C4-2B (cell line): ENCODE results near the gene IFITM5.

Experiments used
- H3K27ac ChIP-seq: fragments of 450-650 bp; 2 replicates; pipeline ENCODE4 v1.5.1; 2017
- ZFX ChIP-seq: fragments of 450-650 bp; IDR thresholded peaks from 2 replicates; pipeline ENCODE4 v1.6.1; 2017
- TF ChIP-seq, protein P1 (sequence below): fragments of 450-650 bp; conservative IDR thresholded peaks from 2 replicates; pipeline ENCODE4 v1.5.1; 2017; ENCODE audit warnings: mild to moderate bottlenecking

IFITM5 gene

DNA sequence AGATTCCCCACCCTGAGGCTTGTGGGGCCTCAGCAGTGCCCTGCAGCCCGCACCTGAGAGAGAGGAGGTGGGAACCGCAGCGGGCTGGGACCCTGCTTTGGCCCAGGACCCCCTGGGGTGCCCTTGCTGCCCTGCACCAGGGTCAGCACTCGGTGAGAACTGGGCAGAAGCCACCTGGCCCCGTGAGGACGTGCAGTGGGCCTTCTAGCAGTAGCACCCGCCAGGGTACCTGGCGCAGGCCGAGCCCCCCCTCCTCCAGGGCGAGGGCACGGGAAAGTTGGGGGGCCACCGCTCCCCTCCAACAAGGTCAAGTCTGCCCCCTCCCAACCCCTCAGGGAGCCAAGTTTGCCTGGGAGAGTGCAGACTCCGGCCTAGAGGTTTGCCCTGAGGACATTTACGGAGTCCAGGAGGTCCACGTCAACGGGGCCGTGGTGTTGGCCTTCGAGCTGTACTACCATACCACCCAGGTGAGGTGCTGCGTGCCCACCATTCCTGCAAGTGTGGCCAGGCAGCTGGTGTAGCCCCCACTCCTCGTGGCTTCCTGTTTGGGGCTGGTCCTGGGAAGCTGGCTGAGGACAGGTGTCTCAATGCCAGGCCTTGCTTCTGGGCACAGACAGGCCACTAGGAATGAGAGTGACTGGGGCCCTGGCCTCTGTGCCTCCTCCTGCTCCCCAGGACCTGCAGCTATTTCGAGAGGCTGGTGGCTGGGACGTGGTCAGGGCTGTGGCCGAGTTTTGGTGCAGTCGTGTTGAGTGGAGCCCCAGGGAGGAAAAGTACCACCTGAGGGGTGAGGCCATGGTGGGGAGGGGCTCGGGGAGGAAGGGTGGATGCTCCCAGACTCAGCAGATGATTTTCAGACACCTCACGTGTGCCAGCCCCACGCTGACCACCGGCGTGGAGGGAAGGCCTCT is 6.9 kb downstream of the IFITM5 start:
- H3K27ac ChIP-seq, result no peak overlapping the region
- TF ChIP-seq, protein P1, sequence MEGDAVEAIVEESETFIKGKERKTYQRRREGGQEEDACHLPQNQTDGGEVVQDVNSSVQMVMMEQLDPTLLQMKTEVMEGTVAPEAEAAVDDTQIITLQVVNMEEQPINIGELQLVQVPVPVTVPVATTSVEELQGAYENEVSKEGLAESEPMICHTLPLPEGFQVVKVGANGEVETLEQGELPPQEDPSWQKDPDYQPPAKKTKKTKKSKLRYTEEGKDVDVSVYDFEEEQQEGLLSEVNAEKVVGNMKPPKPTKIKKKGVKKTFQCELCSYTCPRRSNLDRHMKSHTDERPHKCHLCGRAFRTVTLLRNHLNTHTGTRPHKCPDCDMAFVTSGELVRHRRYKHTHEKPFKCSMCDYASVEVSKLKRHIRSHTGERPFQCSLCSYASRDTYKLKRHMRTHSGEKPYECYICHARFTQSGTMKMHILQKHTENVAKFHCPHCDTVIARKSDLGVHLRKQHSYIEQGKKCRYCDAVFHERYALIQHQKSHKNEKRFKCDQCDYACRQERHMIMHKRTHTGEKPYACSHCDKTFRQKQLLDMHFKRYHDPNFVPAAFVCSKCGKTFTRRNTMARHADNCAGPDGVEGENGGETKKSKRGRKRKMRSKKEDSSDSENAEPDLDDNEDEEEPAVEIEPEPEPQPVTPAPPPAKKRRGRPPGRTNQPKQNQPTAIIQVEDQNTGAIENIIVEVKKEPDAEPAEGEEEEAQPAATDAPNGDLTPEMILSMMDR, result no peak
- no peak for TF ChIP-seq ZFX

DNA sequence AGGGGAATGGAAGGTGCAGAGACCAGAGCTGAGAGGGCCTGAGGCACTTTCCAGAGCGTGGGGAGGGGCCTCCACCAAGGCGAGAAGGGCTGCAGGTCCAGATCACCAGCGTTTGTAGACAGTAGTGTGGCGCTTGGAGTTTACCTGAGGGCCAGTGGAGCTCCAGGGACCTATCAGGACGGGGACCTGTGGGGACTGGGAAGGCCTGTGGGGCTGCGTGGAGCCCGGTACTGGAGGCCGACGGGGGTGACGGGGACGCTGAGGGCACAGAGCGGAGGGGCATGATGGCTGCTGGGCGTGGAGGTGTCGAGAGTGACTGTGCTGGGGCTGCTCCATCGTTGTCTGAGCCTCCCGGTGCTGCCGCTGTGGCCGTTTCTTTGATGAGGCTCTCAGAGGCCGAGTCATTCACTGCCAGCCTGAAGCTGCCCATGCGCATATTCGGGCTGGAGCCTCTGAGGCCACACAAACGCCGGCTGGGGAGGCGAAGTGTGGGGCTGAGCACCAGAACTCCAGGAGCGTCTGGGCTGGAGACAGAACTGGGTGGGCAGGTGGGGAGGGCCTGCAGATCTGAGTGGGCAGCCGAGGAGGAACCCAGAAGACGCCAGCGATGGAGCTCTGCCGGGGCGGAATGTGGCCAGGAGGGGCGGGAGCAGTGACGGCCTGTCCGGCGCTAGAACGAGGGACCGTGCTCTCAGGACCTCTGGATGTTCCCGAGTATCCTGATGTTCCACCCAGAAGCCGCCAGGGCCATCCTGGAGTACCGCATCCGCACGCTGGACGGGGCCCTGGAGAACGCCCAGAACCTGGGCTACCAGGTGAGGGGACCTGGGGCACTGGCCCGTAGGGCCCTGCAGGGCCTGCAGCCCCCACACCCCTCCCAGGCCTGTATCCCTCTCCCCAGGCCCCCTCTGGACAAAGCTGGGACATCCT is 7.8 kb downstream of the IFITM5 start:
- no peak overlapping the region for H3K27ac ChIP-seq

DNA sequence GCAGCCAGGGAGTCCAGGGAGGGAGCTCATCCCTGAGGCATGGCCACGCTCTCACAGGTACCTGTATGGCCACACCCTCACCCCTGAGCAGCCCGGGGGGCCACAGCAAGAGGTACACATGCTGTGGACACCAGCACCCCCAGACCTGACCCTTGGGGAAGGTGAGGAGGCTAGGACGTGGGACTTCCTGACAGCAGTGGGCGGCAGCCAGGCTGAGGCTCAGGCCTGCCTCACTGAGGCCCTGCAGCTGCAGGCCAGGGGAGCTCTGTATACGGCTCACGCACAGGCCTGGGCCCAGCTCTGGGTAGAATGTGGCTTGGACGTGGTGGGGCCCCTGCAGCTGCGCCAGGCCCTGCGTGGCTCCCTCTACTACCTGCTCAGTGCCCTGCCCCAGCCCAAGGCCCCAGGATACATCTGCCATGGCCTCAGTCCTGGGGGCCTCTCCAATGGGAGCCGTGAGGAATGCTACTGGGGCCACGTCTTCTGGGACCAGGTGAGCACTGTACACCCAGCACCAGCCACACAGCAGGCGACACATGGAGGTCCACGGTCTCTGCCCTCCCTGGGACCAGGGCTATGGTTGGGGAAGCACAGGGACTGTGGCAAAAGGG is 8.6 kb downstream of the IFITM5 start:
- no peak overlapping the region for H3K27ac ChIP-seq
- TF ChIP-seq, protein P1, result no peak
- no peak for TF ChIP-seq ZFX

More for the DNA sequence above, 7.8 kb downstream of the IFITM5 start:
- TF ChIP-seq ZFX, result no peak
- TF ChIP-seq, protein P1, result no peak

DNA sequence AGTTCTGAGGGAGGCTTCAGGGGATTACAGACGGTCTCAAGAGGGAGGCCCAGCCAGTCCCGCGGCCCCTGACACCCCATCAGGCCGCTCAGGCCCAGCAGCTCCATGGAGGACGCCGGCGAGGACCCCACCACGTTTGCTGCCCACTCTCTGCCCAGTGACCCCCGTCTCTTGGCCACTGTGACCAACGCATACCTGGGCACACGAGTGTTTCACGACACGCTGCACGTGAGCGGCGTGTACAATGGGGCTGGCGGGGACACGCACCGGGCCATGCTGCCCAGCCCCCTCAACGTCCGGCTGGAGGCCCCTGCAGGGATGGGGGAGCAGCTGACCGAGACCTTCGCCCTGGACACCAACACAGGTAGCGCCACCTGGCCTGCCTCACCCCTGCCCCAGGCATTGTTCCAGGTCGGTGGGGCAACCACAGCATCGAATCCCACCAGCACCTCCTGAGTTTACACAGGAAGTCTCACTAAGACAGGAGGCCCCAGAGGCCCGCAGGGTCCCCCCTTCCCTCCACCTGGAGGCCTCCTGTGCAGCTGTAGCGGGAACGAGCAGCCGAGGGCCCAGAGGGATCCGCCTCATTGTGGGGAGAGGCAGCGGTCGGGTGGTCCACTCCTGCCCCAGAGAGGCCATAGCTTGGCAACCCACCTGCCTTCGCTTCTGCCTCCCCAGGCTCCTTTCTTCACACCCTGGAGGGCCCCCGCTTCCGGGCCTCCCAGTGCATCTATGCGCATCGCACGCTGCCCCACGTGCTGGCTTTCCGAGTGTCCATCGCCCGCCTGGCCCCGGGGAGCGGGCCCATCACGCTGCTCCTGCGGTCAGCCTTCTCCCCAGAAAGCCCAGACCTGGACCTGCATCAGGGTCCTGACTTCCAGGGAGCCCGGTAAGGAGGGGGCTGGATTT is 9.4 kb downstream of the IFITM5 start:
- TF ChIP-seq, protein P1, result no peak
- no peak for TF ChIP-seq ZFX
- H3K27ac ChIP-seq, result peak overlapping the region; percentile 47

DNA sequence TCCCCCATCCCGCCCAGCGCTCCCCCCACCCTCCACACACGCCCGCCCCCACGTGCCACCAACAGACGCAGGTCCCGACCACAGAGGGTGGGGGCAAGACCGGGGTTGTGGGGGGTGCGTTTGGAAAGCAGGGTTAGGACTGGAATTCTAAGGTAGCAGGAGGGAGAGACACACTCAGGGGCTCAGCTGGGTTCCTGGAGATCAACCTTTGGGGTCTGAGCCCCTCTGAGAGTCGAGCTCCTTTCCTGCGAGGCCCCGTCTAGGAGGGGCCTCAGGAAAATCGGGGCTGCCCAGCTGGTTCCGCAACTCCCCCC is 10.0 kb downstream of the IFITM5 start:
- TF ChIP-seq, protein P1, result no peak
- TF ChIP-seq ZFX, result no peak
- peak overlapping the region; percentile 47 for H3K27ac ChIP-seq

DNA sequence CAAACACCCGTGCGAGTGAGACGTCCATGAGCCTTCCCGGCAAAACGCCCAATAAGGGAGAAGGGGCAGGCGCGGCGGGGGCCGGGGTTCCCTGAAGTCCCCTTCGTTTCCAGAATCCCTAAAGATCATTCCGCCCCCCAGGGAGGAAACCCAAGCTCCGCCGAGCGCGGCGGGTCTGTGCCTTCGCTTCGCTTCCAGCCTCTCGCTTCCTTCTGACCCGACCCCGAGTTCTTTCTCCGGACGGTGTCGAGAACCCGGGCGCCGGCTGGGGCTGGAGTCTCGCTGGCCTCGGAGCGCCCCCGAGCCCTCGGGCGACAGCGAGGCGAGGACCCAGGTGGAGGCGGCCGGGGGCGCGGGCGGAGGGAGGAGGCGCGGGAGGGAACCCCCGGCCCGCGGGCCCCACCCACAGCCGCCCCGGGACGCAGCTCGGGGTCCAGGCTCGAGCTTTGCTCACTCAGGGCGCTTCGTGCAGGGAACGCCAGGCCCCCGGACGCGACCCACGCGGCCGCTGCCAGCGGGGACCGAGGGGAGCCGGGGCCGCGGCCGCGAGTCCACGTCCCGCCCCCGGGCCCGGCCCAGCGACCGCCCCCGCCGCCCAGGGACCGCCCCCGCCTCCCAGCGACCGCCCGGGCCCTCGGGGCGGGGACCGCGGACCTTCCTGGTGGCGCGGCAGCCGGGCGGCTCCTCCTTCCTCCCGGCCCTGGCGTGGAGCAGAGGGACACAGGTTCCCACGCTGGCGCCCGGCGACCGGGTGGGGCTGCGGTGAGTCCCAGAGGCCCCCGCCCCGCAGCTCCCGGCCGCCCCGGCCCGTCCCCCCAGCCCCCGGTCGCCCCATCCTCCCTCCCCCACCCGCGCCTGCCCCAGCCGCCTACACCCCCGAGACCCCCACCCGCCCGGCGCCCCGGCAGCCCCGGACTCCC is 10.6 kb downstream of the IFITM5 start, which contains the start of gene PGGHG:
Gene PGGHG (plus strand): TSS at position 649 of the 920 bp plus-strand sequence. CDS start 691 bp downstream, outside the sequence.
- peak within 1 kb of the TSS; percentile 47 for H3K27ac ChIP-seq
- TF ChIP-seq, protein P1, result no peak
- no peak for TF ChIP-seq ZFX
